C4-2B (cell line): ENCODE results near the gene ITGB1.

ENCODE experiments used
- H3K27ac ChIP-seq: fragments of 450-650 bp; 2 replicates; pipeline ENCODE4 v1.5.1; 2017
- ZFX ChIP-seq: fragments of 450-650 bp; IDR thresholded peaks from 2 replicates; pipeline ENCODE4 v1.6.1; 2017
- TF ChIP-seq, protein P1 (sequence below): fragments of 450-650 bp; conservative IDR thresholded peaks from 2 replicates; pipeline ENCODE4 v1.5.1; 2017; ENCODE audit warnings: mild to moderate bottlenecking

Gene ITGB1

DNA sequence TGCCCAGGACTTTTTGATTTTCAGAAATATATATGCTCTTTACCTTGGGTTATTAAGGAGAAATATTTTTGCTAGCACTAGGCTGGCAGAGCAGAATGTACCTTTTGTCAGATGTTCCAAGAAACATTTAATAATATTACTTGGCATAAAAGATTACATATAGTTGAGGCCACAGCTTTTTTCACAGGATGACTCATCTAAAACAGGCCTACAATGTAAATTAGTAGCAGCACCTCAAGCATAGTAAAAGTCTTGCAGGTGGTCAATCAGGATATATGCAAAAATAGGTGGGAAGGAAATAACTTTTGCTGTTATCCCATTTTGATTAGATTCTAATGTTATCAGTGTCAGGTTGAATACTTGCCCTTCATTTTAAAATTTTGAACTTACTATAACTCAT lies 14.9 kb upstream of the ITGB1 start:
- H3K27ac ChIP-seq = no peak overlapping the region
- TF ChIP-seq ZFX = no peak
- TF ChIP-seq, protein P1, sequence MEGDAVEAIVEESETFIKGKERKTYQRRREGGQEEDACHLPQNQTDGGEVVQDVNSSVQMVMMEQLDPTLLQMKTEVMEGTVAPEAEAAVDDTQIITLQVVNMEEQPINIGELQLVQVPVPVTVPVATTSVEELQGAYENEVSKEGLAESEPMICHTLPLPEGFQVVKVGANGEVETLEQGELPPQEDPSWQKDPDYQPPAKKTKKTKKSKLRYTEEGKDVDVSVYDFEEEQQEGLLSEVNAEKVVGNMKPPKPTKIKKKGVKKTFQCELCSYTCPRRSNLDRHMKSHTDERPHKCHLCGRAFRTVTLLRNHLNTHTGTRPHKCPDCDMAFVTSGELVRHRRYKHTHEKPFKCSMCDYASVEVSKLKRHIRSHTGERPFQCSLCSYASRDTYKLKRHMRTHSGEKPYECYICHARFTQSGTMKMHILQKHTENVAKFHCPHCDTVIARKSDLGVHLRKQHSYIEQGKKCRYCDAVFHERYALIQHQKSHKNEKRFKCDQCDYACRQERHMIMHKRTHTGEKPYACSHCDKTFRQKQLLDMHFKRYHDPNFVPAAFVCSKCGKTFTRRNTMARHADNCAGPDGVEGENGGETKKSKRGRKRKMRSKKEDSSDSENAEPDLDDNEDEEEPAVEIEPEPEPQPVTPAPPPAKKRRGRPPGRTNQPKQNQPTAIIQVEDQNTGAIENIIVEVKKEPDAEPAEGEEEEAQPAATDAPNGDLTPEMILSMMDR = no peak

DNA sequence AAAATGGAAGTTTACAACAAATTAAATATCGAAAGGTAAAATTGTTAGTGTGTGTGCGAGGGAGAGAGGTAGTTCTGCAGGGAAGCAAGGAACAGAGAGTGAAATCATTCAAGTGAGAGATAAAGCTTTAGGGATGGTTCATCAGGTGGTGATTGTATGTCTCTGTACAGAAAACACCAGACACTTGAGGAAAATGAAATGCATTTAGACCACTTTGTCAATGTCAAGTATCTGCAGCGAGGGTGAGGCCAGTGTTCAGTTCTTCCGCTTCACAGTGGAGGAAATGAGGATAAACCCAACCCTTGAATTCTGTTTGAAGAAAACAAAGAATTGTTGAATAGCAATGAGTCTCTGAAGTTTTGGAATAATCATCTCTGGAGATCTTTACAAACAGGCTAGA lies 14.4 kb upstream of the ITGB1 start:
- H3K27ac ChIP-seq = no peak overlapping the region
- TF ChIP-seq, protein P1 = no peak
- no peak for TF ChIP-seq ZFX

DNA sequence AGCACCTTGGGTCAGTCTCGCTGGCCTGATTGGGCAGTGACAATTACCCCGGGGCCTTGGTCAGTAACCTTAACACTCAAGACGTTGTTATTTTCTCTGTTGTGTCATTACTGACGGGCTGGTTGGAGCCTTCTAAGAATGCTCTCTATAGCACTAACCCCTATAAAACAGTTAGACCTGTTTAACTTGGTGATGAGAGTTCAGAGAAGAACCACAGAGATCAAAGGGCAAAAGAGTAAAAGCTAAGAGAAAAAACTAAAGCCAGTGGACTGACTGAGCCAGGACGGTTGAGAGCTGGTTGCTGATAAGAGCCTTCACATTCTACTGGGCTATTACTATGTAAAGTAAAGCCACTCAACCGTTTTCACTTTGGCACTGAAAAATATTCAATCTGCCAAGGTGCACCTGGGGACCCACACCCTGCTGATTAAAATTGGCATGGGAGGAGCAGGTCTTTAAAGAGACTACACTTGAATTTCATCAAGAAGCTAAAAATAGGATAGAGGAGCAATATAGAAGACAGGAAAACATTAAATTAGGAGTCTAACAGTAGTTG lies 13.6 kb upstream of the ITGB1 start:
- TF ChIP-seq, protein P1 = no peak
- no peak for TF ChIP-seq ZFX
- H3K27ac ChIP-seq = no peak overlapping the region

DNA sequence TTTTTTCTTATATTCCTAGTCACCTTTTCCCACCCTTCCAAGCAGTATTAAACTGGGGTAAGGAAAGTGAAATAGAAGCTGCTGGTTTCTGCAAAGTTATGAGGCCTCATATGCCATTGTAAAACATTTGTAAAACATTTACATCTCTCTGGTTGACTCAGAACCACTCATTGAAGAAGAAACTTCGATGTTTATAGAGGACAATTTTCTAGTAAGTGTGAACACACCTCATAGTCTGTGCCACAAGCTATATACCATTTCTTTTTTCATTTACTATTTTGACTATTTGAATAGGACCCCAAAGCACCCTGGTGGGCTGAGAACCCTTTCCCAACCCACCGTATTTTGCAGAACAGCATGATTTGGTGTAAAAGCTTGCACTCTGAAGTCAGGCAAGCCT lies 12.9 kb upstream of the ITGB1 start:
- H3K27ac ChIP-seq = no peak overlapping the region
- TF ChIP-seq, protein P1 = no peak
- TF ChIP-seq ZFX = no peak

DNA sequence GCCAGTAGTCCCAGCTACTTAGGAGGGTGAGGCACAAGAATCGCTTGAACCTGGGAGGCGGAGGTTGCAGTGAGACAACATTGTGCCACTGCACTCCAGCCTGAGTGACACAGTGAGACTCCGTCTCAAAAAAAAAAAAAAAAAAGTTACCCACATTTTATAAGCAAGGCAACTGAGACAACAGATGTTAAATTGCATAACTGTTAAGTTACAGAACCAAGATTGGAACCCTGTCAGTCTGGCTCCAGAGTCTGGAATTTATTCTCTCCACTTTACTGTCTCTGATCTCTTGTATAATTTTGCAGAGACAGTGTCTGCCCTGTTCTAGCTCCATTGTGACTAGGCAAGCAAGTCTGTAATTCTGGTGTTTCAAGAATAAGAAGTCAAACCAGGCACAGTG lies 6.2 kb upstream of the ITGB1 start:
- TF ChIP-seq, protein P1 = no peak
- no peak for TF ChIP-seq ZFX
- H3K27ac ChIP-seq = no peak overlapping the region

DNA sequence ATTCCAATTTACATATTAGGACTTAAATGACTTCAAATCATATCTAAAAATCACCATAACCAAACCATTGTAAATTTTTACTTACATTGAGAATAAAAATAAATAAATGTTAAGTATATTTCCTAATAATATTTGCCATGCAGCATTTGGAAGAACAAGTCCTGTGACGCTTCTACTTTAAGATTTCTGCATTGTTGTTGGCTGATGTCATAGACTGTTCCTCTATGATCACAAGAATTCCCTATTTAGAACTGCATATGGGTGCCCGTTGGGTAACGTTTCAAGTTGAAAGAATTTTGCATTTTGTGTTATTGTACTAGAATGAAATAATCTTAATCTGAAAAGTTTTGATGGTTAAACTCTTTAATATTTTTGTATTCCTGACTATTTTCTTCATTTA lies 5.1 kb upstream of the ITGB1 start:
- TF ChIP-seq, protein P1 = no peak
- no peak for TF ChIP-seq ZFX
- H3K27ac ChIP-seq = no peak overlapping the region

DNA sequence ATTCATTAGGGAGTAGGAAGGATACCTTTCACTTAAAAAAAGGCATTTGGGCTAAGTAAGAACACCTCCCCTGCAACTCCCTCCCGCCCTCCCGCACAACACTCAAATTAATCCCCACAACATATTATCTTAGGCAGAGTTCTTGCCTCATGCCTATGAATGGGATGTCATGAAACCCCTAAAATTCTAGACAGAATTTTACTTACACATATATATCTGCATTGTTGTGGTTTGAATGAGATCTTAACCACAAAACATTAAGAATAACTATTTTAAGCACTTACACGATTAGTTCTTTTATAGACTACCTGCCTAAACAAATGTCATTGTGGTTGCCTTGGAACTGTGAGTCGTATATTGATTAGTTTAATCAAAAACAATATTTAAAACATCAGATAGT lies 4.5 kb upstream of the ITGB1 start:
- no peak overlapping the region for H3K27ac ChIP-seq
- TF ChIP-seq, protein P1 = no peak
- no peak for TF ChIP-seq ZFX
